Duodenal mucosa (tissue), 2 donors: ENCODE measurements around the gene RASAL2.

ENCODE experiments used
- H3K27ac ChIP-seq: one replicate; pipeline ENCODE4 v1.7.0; 2013; ENCODE audit warnings: low read depth, low read length
- H3K27me3 ChIP-seq, 2 donors: one replicate each; pipeline ENCODE4 v1.7.0; 2013; ENCODE audit warnings: low read length in 2 of 2, control low read depth in 1 of 2; ENCODE audit not compliant: insufficient read depth in 2 of 2, control insufficient read depth in 1 of 2
- H3K36me3 ChIP-seq, 2 donors: one replicate each; pipeline ENCODE4 v1.7.0; 2013; ENCODE audit warnings: low read length in 2 of 2, control low read depth in 1 of 2; ENCODE audit not compliant: insufficient read depth in 2 of 2, control insufficient read depth in 1 of 2
- H3K4me1 ChIP-seq, 2 donors: one replicate each; pipeline ENCODE4 v1.7.0; 2013; ENCODE audit warnings: low read length in 2 of 2, control low read depth in 1 of 2; ENCODE audit not compliant: insufficient read depth in 2 of 2, control insufficient read depth in 1 of 2
- H3K4me3 ChIP-seq, 2 donors: one replicate each; pipeline ENCODE4 v1.7.0; 2013; ENCODE audit warnings: low read length in 2 of 2, low read depth in 1 of 2
- H3K9ac ChIP-seq, 2 donors: one replicate each; pipeline ENCODE4 v1.7.0; 2013; ENCODE audit warnings: low read length in 2 of 2, low read depth in 1 of 2
- H3K9me3 ChIP-seq, 2 donors: one replicate each; pipeline ENCODE4 v1.7.0; 2013; ENCODE audit warnings: low read length in 2 of 2, control low read depth in 1 of 2; ENCODE audit not compliant: control insufficient read depth in 1 of 2

The RASAL2 gene

DNA sequence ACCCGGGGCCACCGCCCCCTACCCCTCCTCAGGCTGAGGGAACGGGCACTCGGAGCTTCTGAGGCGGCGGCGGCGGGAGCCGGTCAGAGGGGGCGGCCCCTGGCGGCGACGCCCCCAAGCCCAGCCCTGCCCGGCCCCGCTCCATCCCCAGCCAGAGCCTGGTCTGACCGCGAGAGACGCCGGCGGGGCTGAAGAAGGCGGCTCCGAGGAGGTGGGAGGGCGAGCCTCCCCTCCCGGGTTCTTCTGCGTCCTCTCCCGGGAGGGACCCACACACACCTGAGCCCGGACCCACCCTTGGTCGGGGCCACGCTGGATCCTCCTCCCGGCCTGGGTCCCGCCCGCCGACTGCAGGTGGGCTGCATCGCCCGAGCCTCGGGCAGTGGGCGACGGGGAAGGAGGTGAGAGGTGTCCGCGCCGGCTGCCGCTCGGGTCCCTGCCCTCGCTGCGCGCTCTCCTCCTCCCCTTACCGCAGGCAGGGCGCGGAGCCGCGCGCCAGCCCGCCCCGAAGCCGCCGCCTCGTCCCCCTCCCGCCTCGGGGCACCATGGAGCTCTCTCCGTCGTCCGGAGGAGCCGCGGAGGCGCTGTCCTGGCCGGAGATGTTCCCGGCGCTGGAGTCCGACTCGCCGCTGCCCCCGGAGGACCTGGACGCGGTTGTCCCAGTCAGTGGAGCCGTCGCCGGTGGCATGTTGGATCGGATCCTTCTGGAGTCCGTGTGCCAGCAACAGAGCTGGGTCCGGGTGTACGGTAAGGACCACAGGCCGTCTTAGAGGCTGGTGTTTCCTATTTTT lies at the start of gene RASAL2:
TSS of gene RASAL2 (plus strand) at position 154 of the 788 bp plus-strand sequence. CDS start at position 543, 389 bp downstream.
- peak within 1 kb of the TSS; percentile 64 for H3K27ac ChIP-seq
- no peaks in the 10 kb centered on the region for H3K27me3 ChIP-seq
- peaks cover 20 to 27% of the 10 kb centered on the region in 2 donors for H3K4me1 ChIP-seq
- H3K4me3 ChIP-seq: peak within 1 kb of the TSS; percentile 85 to 89
- no peaks in the 10 kb centered on the region for H3K9me3 ChIP-seq
- H3K9ac ChIP-seq: peak within 1 kb of the TSS; percentile 59 to 79
- H3K36me3 ChIP-seq: no peaks in the 10 kb centered on the region

- Histone ChIP-seq H3K9ac (no peak overlapping the region), H3K27me3 (no peaks in the 10 kb centered on the region), H3K4me3 (no peak overlapping the region), H3K36me3 (no peaks in the 10 kb centered on the region), H3K4me1 (peaks cover 11 to 14% of the 10 kb centered on the region in 2 donors), H3K9me3 (peaks cover 3 to 8% of the 10 kb centered on the region in 2 donors), H3K27ac (no peak overlapping the region)
These were observed 47.2 kb upstream of the RASAL2 start for GRCh38 chr1:178046591-178047270.

DNA sequence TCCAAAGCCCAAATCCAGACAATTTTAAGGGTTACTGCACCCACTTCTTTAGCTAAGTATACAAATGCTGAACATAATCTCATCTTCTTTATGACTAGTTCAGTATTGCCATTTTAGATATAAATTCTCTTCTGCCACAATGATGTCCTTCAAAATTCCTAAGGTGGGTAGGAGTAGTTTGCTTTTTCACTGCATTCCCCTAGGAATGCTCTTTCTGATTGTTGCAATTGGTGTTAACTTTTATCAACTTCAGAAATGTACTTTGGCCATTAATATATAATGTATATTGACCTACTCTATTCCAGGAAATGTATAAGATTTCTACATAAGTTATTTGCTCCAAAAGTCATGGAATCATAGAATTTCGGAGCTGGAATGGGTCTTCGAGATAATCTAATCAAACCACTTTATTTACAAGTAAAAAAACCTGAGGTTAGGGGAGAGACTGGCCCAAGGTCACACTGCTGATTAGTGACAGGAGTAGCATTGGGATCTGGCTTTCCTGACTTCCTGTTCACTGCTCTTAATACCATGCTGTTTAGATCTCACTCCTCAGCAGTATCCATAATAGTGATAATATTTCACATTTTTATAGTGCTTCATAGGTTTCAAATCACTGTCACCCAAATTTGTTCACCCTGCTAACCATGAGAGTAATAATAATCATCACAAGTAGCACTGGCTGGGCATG lies 46.4 kb upstream of the RASAL2 start:
- Histone ChIP-seq H3K9ac (no peak overlapping the region), H3K27ac (no peak overlapping the region), H3K27me3 (no peaks in the 10 kb centered on the region), H3K4me3 (no peak overlapping the region), H3K4me1 (peaks cover 11 to 20% of the 10 kb centered on the region in 2 donors), H3K9me3 (peaks cover 3 to 8% of the 10 kb centered on the region in 2 donors), H3K36me3 (no peaks in the 10 kb centered on the region)

DNA sequence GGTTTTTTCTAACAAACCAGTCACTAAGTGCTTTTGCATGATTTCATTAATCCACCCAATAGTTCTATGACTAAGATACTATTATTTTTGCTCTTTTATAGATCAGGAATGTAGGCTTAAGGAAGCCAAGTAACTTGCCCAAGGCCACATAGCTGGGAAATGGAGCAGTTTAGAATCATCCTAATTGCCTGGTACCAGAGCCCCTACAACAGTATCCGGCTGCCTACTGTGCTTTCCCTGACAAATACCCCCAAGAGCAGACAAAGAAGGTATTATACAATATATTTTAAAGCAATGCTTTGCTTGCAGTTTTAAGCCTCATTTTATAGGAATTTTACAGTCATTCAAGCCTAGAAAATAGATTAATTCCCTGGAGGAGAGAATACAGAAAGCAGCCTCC lies 45.5 kb upstream of the RASAL2 start:
- Histone ChIP-seq H3K4me1 (peaks cover 18 to 28% of the 10 kb centered on the region in 2 donors), H3K9ac (no peak overlapping the region), H3K4me3 (no peak overlapping the region), H3K36me3 (no peaks in the 10 kb centered on the region), H3K27ac (no peak overlapping the region), H3K9me3 (peaks cover 3% of the 10 kb centered on the region in 2 donors), H3K27me3 (no peaks in the 10 kb centered on the region)

- H3K27ac ChIP-seq: no peak overlapping the region
These were observed 45.0 kb upstream of the RASAL2 start for GRCh38 chr1:178048883-178049282.

GRCh38 chr1:178050084-178050483 lies 43.8 kb upstream of the RASAL2 start:
- H3K9me3 ChIP-seq: no peaks in the 10 kb centered on the region
- no peaks in the 10 kb centered on the region for H3K36me3 ChIP-seq
- H3K4me3 ChIP-seq: no peak overlapping the region
- no peak overlapping the region for H3K27ac ChIP-seq
- no peaks in the 10 kb centered on the region for H3K27me3 ChIP-seq
- no peak overlapping the region for H3K9ac ChIP-seq
- peaks cover 23 to 34% of the 10 kb centered on the region in 2 donors for H3K4me1 ChIP-seq

More at GRCh38 chr1:178048883-178049282, 45.0 kb upstream of the RASAL2 start:
- Histone ChIP-seq H3K9ac (no peak overlapping the region), H3K4me1 (peaks cover 21 to 30% of the 10 kb centered on the region in 2 donors), H3K27me3 (no peaks in the 10 kb centered on the region), H3K36me3 (no peaks in the 10 kb centered on the region), H3K9me3 (peaks cover 3% of the 10 kb centered on the region in 2 donors), H3K4me3 (no peak overlapping the region)

GRCh38 chr1:178051071-178051470 lies 42.8 kb upstream of the RASAL2 start:
- no peaks in the 10 kb centered on the region for H3K9me3 ChIP-seq
- no peak overlapping the region for H3K4me3 ChIP-seq
- H3K27ac ChIP-seq: no peak overlapping the region
- H3K4me1 ChIP-seq: peaks cover 27 to 43% of the 10 kb centered on the region in 2 donors
- no peaks in the 10 kb centered on the region for H3K27me3 ChIP-seq
- no peaks in the 10 kb centered on the region for H3K36me3 ChIP-seq
- H3K9ac ChIP-seq: no peak overlapping the region

DNA sequence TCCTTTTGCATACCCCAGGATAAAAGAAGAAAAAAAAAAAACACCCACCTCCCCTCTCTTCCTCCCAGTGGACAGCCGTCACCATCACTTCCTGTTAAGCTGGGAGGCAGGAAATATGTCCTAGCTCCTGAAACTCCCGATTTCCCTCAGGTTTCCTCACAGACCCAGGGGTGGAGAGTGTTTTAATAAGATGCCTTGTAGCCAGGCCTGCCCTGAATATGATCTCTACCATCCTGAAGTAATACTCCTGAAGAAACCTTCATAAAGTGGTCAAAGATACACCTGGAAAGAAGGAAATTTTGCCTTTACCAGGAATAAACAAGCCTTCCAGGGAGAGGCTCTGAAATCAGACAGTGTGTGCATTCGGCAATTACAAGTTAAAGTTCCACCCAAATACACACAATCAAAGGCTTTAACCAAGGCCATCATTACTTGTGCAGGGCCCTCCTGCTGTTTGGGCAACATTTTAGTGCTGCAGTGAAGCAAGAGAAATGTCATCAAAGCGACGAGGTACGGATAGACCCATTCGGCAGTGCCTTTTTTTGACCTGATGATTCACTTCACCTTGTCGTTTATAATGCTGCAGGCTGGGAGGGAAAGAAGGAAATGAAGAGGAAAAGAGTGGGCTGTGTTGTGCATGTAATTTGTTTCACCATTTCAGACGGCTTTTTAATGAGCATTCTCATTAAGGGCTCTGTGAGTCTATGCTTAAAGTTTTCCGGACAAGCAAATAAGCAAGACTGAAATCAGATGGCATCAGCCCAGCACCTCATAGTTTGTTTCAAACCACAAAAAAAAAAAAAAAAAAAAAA lies 41.0 kb upstream of the RASAL2 start:
- Histone ChIP-seq H3K27ac (peak overlapping the region; percentile 43), H3K4me1 (peaks cover 37 to 48% of the 10 kb centered on the region in 2 donors), H3K9me3 (no peaks in the 10 kb centered on the region), H3K4me3 (peak overlapping the region; percentile 23 to 31), H3K27me3 (no peaks in the 10 kb centered on the region), H3K36me3 (no peaks in the 10 kb centered on the region), H3K9ac (peak overlapping the region in 1 of 2 donors; percentile 35)

DNA sequence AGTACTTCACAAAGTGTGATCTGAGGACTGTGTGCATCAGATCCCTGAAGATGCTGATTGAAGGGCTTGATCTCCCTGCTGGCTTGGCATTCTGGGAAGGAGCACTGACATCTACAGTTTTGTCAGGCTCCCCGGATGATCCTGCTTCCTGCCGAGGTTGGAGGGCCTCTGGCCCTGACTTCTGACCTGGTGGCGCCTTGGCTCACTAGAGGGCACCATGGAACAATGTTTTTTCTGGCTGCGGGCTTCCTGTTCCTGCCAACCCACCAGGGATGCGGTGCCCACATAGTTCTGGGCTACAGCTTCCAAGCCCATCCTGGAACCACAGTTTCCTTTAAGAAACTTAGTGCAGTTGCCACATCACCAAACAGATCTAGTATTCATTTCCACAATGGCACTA lies 38.8 kb upstream of the RASAL2 start:
- Histone ChIP-seq H3K9me3 (no peaks in the 10 kb centered on the region), H3K4me3 (no peak overlapping the region), H3K9ac (no peak overlapping the region), H3K27ac (no peak overlapping the region), H3K4me1 (peaks cover 38 to 46% of the 10 kb centered on the region in 2 donors), H3K36me3 (no peaks in the 10 kb centered on the region), H3K27me3 (no peaks in the 10 kb centered on the region)
